IPS-NIHi7 (cell line): ENCODE data around the gene PCNX1.

Source experiments
- DNase-seq: peaks from one replicate; pipeline ENCODE4 v3.0.0; 2012; ENCODE audit warnings: mixed read lengths; ENCODE audit errors: extremely low spot score

PCNX1 gene

DNA sequence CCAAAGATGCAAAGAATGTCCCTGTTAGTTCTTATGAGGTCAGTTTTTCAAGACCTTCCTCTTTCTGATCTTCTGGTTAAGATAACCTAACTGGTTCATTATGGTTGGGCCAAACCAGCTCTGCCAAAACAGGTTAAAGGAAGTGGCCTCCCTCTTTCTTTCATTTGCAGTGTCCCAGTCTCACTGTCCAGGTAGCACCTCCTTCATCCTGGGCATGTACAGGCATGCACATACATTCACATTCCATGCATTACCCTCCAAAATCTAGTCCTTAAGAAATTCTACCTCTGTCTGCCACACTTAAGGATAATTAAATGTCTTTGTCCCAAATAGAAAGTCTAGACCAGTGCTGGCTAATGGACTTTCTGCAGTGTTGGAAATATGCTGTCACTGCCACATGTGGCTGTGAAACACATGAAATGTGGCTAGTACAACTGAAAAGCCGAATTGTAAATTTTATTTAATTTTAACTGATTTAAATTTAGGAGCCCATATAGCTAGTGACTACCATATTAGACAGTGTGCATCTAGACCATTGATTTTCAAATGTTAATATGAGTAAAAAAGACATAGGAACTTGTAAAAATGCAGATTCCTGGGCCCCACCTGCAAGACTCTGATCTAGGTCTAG, 169.3 kb downstream of the PCNX1 start:
- DNase-seq, result no peak

DNA sequence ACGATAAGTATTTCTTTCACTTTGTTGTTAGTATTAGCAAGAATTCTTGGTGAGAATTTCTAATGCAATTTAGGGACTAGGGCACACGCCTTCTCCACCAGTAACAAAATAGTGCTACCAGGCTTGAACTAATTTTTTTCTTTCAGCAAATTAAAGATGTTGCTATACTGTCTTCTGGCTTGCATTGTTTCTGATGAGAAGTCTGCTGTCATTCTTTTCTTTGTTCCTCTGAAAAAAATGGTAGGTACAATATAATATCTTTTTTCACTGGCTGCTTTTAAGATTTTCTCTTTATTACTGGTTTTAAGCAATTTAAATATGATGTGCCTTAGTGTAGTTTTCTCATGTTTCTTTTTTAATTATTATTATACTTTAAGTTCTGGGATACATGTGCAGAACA, 171.2 kb downstream of the PCNX1 start:
- no peak for DNase-seq

DNA sequence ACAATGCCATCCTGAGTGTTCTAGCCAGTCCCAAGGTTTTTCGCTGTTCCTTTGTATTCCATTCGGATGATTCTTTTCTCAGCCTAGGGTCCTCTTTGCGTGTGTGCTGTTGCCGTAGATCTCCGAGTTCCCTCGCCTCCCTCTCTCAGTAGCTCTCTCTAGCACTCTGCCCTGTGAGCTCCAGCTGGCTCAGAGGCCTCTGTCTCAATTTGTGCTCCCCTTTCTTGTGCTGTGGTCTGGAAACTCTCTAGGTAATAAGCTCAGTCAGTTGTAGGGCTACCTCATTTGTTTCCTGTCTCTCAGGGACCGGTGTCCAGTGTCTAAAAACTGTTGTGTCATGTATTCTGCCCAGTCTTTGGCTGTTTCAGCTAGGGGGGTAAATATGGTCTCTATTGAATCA, 179.3 kb downstream of the PCNX1 start:
- DNase-seq, result no peak

DNA sequence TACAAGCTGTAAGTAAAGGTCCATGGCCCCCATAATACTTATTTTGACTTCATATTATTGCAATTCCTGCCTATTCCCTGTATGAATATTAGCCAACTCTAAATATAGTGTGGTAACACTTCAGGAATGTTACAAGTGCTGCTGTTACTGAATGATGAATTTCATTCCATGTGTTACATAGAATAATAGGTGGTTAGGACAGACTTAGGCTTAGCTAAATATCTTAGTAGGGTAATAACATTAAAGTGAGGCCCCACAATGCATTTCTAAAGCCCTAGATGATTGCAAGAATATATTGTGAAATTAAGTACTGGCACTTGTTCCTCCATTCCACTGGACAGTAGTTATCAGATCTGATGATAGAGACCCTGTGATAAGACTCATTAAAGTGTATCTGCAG, 182.7 kb downstream of the PCNX1 start:
- no peak for DNase-seq

DNA sequence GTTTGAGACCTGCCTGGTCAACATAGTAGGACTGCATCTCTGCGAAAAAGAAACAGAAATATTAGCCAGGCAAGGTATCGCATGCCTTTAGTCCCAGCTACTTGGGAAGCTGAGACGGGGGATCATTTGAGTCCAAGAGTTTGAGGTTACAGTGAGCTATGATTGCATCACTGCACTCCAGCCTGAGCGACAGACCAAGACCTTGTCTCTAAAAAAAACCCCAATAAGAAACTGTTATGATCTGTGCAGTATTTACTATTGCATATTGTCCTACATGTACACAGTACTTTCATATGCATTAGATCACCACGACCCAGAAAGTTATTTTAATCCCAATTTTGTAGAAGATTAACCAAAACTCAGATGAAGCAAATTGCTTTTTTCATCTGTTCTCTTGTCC, 187.5 kb downstream of the PCNX1 start:
- no peak for DNase-seq

- no peak for DNase-seq
These were observed 189.7 kb downstream of the PCNX1 start for GRCh38 chr14:71096947-71097346.

- peak; percentile 46 for DNase-seq
These were observed 196.6 kb downstream of the PCNX1 start for GRCh38 chr14:71103662-71104484.

DNA sequence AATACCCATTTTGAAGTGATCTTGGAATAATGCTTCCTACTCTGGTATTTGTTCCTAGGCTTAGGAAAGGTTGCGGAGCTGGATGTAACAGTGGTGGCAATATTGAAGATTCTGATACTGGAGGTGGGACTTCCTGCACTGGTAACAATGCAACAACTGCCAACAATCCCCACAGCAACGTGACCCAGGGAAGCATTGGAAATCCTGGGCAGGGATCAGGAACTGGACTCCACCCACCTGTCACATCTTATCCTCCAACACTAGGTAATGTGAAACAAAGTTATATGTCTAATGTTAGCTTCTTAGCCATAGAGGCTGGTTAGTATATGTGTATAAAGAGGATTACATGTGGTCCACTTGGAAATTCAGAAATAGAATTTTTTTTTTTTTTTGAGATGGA, 197.9 kb downstream of the PCNX1 start:
- DNase-seq, result no peak

GRCh38 chr14:71107921-71108320, 200.7 kb downstream of the PCNX1 start:
- DNase-seq, result no peak

DNA sequence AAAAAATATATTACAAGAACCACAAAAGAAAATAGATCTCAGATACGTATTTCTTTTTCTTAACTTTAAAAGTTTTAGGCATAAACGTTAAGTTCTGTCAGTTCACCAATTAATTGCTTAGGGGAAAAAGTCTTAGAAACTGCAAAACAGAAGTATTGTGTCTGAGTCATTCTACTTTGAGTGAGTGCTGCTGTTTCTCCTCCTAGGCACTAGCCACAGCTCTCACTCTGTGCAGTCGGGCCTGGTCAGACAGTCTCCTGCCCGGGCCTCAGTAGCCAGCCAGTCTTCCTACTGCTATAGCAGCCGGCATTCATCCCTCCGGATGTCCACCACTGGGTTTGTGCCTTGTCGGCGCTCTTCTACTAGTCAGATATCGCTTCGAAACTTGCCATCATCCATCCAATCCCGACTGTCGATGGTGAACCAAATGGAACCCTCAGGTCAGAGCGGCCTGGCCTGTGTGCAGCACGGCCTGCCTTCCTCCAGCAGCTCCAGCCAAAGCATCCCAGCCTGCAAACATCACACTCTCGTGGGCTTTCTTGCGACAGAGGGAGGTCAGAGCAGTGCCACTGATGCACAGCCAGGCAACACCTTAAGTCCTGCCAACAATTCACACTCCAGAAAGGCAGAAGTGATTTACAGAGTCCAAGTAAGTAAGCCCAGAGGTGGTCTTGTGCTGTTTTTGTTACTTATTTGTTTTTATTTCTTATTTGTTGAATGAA, 201.3 kb downstream of the PCNX1 start:
- DNase-seq, result no peak

- DNase-seq, result no peak
These were observed 206.1 kb downstream of the PCNX1 start for GRCh38 chr14:71113376-71113775.

GRCh38 chr14:71114565-71114964, 207.3 kb downstream of the PCNX1 start:
- DNase-seq, result no peak

- DNase-seq, result no peak
These were observed 208.0 kb downstream of the PCNX1 start for GRCh38 chr14:71115306-71115705.

DNA sequence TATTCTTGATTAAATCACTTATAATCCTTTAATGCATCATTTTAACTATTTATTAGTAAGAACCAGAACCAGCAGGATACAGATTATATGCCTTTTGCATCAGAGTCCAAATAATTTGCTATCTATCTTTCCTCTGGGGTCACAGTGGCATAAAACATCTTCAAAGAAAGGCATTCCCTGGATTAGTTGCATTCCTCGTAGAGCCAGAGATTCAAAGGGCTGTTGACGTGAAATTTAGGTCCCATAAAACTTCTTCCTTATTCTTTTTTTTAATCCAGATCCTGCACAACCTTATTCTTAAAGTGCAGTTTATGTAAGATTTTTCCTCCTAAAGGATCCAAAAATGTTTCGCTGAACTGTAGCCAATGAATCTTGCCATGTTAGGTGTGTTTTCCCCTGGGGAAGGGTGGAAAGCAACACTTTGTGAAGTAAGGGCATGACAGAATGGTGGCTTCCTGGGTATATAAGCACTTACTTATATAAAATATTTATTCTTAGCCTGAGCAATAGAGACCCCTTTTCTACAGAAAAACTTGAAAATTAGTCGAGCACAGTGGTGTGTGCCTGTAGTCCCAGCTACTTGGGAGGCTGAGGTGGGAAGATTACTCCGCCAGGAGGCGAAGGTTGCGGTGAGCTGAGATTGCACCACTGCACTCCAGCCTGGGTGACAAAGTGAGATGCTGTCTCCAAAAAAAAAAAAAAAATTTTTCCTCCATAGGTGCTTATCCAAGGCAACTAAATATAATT, 208.7 kb downstream of the PCNX1 start:
- no peak for DNase-seq

GRCh38 chr14:71116568-71117122, 209.4 kb downstream of the PCNX1 start:
- no peak for DNase-seq

- DNase-seq, result peak; percentile 49
These were observed 210.8 kb downstream of the PCNX1 start for GRCh38 chr14:71117839-71118743.

- no peak for DNase-seq
These were observed 211.8 kb downstream of the PCNX1 start for GRCh38 chr14:71119075-71119474.

DNA sequence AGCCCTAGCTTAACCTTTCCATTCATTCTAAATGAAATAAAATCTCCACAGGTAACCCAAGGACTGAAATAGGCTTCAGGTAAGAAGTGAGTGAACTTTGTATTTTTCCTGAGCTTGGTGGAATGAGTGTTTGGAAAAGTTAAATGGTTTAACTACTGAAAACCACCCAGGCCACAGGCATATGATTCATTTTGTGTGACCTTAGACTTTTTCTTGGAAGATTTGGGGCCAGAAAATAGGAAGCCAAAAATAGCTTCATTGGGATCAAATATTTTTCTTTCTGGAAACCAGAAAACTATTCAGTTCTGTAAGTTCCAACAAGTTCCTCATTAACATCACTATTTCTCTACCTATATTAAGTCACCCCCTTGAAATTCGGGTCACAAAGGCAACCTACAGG, 212.6 kb downstream of the PCNX1 start:
- no peak for DNase-seq

DNA sequence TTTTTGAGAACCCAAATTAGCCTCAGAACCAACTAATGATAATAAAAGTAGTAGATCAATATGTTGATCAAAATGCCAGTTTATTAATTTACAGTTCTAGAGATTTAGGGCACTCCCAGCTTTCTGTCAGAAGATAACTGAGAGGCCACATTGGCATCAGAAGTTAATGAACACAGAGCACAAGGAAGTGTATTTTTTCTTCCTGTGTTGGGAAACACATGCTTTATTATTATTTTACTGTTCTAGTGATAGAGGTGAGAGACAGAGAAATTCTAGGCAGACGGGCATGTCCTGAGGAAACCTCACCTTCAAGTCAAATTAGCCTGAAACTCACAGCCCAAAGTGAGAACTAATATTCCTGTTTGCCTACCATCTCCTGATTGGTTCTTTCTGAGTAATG, 213.7 kb downstream of the PCNX1 start:
- no peak for DNase-seq

DNA sequence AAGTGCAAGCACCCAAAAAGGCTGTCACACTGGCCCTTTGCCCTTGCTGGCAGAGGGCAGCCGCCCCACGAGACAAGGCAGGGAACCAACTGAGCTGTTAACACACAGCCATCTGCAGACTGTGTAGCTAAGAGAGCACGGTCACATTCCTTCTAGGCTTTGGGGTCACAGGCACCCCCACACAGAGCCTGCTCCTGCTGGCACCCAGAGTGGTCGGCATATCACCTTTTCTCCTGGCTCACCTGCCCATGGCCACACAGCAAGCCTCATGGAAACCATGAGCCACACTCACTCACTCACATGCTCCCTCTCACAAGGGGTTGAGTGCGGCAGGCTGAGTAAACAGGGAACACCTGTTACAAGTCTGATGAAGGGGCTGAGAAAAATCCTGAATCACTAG, 214.5 kb downstream of the PCNX1 start:
- DNase-seq, result no peak
